MM.1S (cell line): ENCODE measurements around the gene LBH.

Experiments
- CTCF ChIP-seq: fragments of 300-600 bp; sonication (generic); IDR thresholded peaks from 2 replicates; pipeline ENCODE4 v1.5.1; 2016; ENCODE audit warnings: antibody characterized with exemption, low read length, mixed read lengths
- EZH2 ChIP-seq: fragments of 300-600 bp; sonication (generic); optimal IDR thresholded peaks from 2 replicates; pipeline ENCODE3; 2017; ENCODE audit warnings: low read depth, mild to moderate bottlenecking, antibody characterized with exemption, low read length, mixed read lengths

DNA sequence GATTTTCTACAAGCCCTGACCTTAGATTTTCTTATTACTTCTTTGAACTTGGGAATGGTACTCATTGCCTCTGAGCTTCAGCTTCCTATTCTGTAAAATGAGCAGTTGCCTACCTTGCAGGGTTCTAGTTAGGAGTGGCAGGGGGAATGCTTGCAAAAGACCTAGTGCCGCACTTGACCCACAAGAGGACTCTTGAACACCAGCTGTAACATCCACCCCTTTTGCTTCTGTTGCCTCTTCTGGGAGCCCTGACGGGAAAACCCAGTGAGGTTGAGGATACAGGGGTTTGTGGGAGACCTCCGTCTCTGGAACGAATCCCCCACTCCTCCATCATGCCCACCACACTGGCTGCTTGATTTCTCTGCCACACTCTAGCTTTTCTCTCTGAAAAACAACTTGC, 27.1 kb upstream of the LBH start:
- TF ChIP-seq EZH2 (no peak), CTCF (no peak)
